H1 (cell line): Measurements from ENCODE around the gene SNX3. TPM values are rescaled to one million over a fixed set of nuclear protein-coding genes. Genes with fewer than 3 reads are reported as not detected.

Source experiments
- ASH2L ChIP-seq: fragments of 200-600, 300-600 bp; sonication (generic); IDR thresholded peaks from one replicate; pipeline ENCODE4 v1.7.1; 2017; ENCODE audit warnings: low read length
- ATF3 ChIP-seq: IDR thresholded peaks from 2 replicates; pipeline ENCODE4 v1.6.1; 2011; ENCODE audit warnings: low read depth, mild to moderate bottlenecking, low read length; ENCODE audit not compliant: insufficient read depth
- CHD7 ChIP-seq: fragments of 300-600 bp; sonication (generic); IDR thresholded peaks from 2 replicates; pipeline ENCODE4 v1.7.1; 2012; ENCODE audit warnings: low read length, moderate library complexity, mild to moderate bottlenecking, inconsistent platforms; ENCODE audit not compliant: insufficient replicate concordance
- HDAC6 ChIP-seq: IDR thresholded peaks from one replicate; pipeline ENCODE4 v1.7.1; 2012; ENCODE audit warnings: low read depth, mild to moderate bottlenecking, inconsistent platforms, low read length, moderate library complexity
- polyA plus RNA-seq, 7 experiments: library from polyadenylated mRNA; depleted of rRNA in 3 of 7; stranded (reverse) in 5 of 7; unstranded in 2 of 7; fragments of >200 nt in 5 of 7; fragments of 200-250 nt in 2 of 7; gene quantifications; 1 replicate in 5 of 7; 2 replicates in 1 of 7; 4 replicates in 1 of 7; pipeline versions ENCODE4 v1.2.1 to v1.2.3, GENCODE V29; 2011 to 2013; ENCODE audit warnings: missing spikeins in 2 of 7, mixed read lengths in 2 of 7
- total RNA-seq: library from RNA; stranded (reverse); fragmentation: NEBNext Ultra II Directional; extraction: Animal tissue kit (Norgen Biotek cat#: 25700); gene quantifications from 2 replicates; pipeline ENCODE4 v1.2.1, GENCODE V29; 2021

SNX3 gene
- total and polyA plus RNA-seq, 2 of the 8 experiments (the other 6 are each of a cell fraction or from before 2014, with no cell fraction given) = 72.5 to 150 TPM

GRCh38 chr6:108200186-108200585 is 60.7 kb downstream of the SNX3 start (continued):
- TF ChIP-seq CHD7 (no peak), HDAC6 (no peak), ATF3 (no peak), ASH2L (no peak)
